ENCODE measurements around the gene HDAC11.

Gene HDAC11

GRCh38 chr3:13536832-13537231, 56.7 kb downstream of the HDAC11 start:
- DNase-seq (ENCODE audit: low read depth) = no peak
- no peak overlapping the region for H3K4me3 ChIP-seq (ENCODE audit: low read length)
- no peak for TF ChIP-seq CTCF (IDR thresholded peaks at IDR 0.05; ENCODE audit: insufficient read depth, low read depth, low read length, missing control alignments)

- DNase-seq (ENCODE audit: low read depth) = no peak
- H3K4me3 ChIP-seq (ENCODE audit: low read length) = no peak overlapping the region
- TF ChIP-seq CTCF (IDR thresholded peaks at IDR 0.05; ENCODE audit: insufficient read depth, low read depth, low read length, missing control alignments) = no peak
Observed at GRCh38 chr3:13537244-13537908, 57.3 kb downstream of the HDAC11 start.

GRCh38 chr3:13537909-13538296, 57.8 kb downstream of the HDAC11 start:
- no peak overlapping the region for H3K4me3 ChIP-seq (ENCODE audit: low read length)
- peak; percentile 86 for DNase-seq (ENCODE audit: low read depth)
- TF ChIP-seq CTCF (IDR thresholded peaks at IDR 0.05; ENCODE audit: insufficient read depth, low read depth, low read length, missing control alignments) = no peak

GRCh38 chr3:13538520-13539291, 58.6 kb downstream of the HDAC11 start:
- no peak for DNase-seq (ENCODE audit: low read depth)
- no peak overlapping the region for H3K4me3 ChIP-seq (ENCODE audit: low read length)
- no peak for TF ChIP-seq CTCF (IDR thresholded peaks at IDR 0.05; ENCODE audit: insufficient read depth, low read depth, low read length, missing control alignments)

GRCh38 chr3:13539292-13539638, 59.2 kb downstream of the HDAC11 start:
- TF ChIP-seq CTCF (IDR thresholded peaks at IDR 0.05; ENCODE audit: insufficient read depth, low read depth, low read length, missing control alignments) = no peak
- H3K4me3 ChIP-seq (ENCODE audit: low read length) = no peak overlapping the region
- DNase-seq (ENCODE audit: low read depth) = peak; percentile 38

- no peak for TF ChIP-seq CTCF (IDR thresholded peaks at IDR 0.05; ENCODE audit: insufficient read depth, low read depth, low read length, missing control alignments)
- no peak overlapping the region for H3K4me3 ChIP-seq (ENCODE audit: low read length)
- DNase-seq (ENCODE audit: low read depth) = no peak
Observed at GRCh38 chr3:13539671-13540070, 59.6 kb downstream of the HDAC11 start.

Measured in epithelial cell of esophagus (primary cell).